K562 (cell line): ENCODE data around the gene VRK1. TPM values are rescaled to one million over a fixed set of nuclear protein-coding genes. Genes with fewer than 3 reads are reported as not detected.

Experiments
- CBFA2T2 ChIP-seq: fragments of 450-650 bp; conservative IDR thresholded peaks from 2 replicates; pipeline ENCODE4 v1.6.1; 2017; ENCODE audit warnings: mild to moderate bottlenecking
- CBX1 ChIP-seq: sonication (generic); IDR thresholded peaks from 2 replicates; pipeline ENCODE4 v1.6.1; 2016; ENCODE audit warnings: antibody characterized with exemption, low read depth, mild to moderate bottlenecking
- HCFC1 ChIP-seq: IDR thresholded peaks from 2 replicates; pipeline ENCODE4 v1.6.1; 2012; ENCODE audit warnings: low read depth, low read length, improper control_type of control experiment
- MCM7 ChIP-seq, 2 experiments: fragments of 450-650 bp; IDR thresholded peaks; 2 replicates each; pipeline ENCODE4 v1.6.1; 2016 to 2018
- NCOA1 ChIP-seq: fragments of 450-650 bp; IDR thresholded peaks from 2 replicates; pipeline ENCODE4 v1.6.1; 2016; ENCODE audit warnings: low read depth
- NELFE ChIP-seq: IDR thresholded peaks from 2 replicates; pipeline ENCODE4 v1.6.1; 2011; ENCODE audit warnings: mild to moderate bottlenecking; ENCODE audit not compliant: insufficient read depth, insufficient read length
- PTRF ChIP-seq: fragments of 450-650 bp; IDR thresholded peaks from 2 replicates; pipeline ENCODE4 v1.6.1; 2016; ENCODE audit warnings: mild to moderate bottlenecking, missing genetic modification characterization, missing compliant biosample characterization
- SREBF1 ChIP-seq: fragments of 150-350 bp; IDR thresholded peaks from 2 replicates; pipeline ENCODE4 v1.6.1; 2014; ENCODE audit warnings: antibody characterized with exemption, low read depth, low read length, borderline replicate concordance
- SRSF7 ChIP-seq: fragments of 200-400 bp; formaldehyde crosslinking; optimal IDR thresholded peaks from 2 replicates; pipeline ENCODE3; 2017; ENCODE audit warnings: mild to moderate bottlenecking, low read depth, low read length
- STAT5A ChIP-seq: IDR thresholded peaks from 2 replicates; pipeline ENCODE4 v1.6.1; 2012; ENCODE audit warnings: low read length, inconsistent platforms, borderline replicate concordance
- ZKSCAN1 ChIP-seq: fragments of 150-350 bp; IDR thresholded peaks from 2 replicates; pipeline ENCODE4 v1.6.1; 2016; ENCODE audit warnings: low read depth, low read length
- ZNF551 ChIP-seq: fragments of 250-450 bp; sonication (Bioruptor Pico); IDR thresholded peaks from 2 replicates; pipeline ENCODE4 v1.5.0; 2021; ENCODE audit warnings: mild to moderate bottlenecking, moderate library complexity
- ZNF76 ChIP-seq: fragments of 250-450 bp; sonication (Bioruptor Pico); IDR thresholded peaks from 2 replicates; pipeline ENCODE4 v1.4.0; 2020; ENCODE audit warnings: mild to moderate bottlenecking, moderate library complexity, borderline replicate concordance
- polyA plus RNA-seq, 8 experiments: library from polyadenylated mRNA; depleted of rRNA in 4 of 8; stranded (reverse) in 5 of 8; unstranded in 3 of 8; fragments of >200 nt; fragmentation: Nextera tagmentation in 2 of 8; fragmentation: Illumina TruSeq in 1 of 8; extraction: Ambion mirVana in 2 of 8; extraction: Trizol in 1 of 8; gene quantifications; 2 replicates each; pipeline versions ENCODE4 v1.2.1 to v1.2.3, GENCODE V29; 2011 to 2014; ENCODE audit warnings: inconsistent platforms in 1 of 8, missing spikeins in 1 of 8
- total RNA-seq, 7 experiments: library from RNA; depleted of rRNA in 6 of 7; stranded (reverse); fragments of >200 nt in 6 of 7; fragmentation: Illumina TruSeq in 2 of 7; extraction: Trizol in 2 of 7; gene quantifications; 2 replicates each; pipeline versions ENCODE4 v1.2.1 to v1.2.3, GENCODE V29; 2011 to 2021; ENCODE audit warnings: low replicate concordance in 1 of 7
- TF ChIP-seq, protein P1 (sequence below): fragments of 250-450 bp; sonication (Bioruptor Pico); IDR thresholded peaks from 2 replicates; pipeline ENCODE4 v1.9.0; 2021; ENCODE audit warnings: mild to moderate bottlenecking, inconsistent platforms
- TF ChIP-seq, protein P2 (sequence below): fragments of 450-650 bp; IDR thresholded peaks from 2 replicates; pipeline ENCODE4 v1.6.1; 2017; ENCODE audit warnings: antibody characterized with exemption, mild to moderate bottlenecking
- TF ChIP-seq, protein P3 (sequence below): fragments of 450-650 bp; formaldehyde crosslinking; IDR thresholded peaks from 2 replicates; pipeline ENCODE4 v1.4.0; 2020; ENCODE audit warnings: mild to moderate bottlenecking, mixed read lengths
- TF ChIP-seq, protein P4 (sequence below), 3 experiments: IDR thresholded peaks in 2 of 3; conservative IDR thresholded peaks in 1 of 3; 2 replicates each; pipeline ENCODE4 v1.5.1; 2011 to 2012; ENCODE audit warnings: low read length in 3 of 3, mild to moderate bottlenecking in 3 of 3, control low read depth in 2 of 3, improper control_type of control experiment in 1 of 3, inconsistent platforms in 1 of 3, low read depth in 1 of 3, mixed read lengths in 1 of 3, moderate library complexity in 1 of 3; ENCODE audit not compliant: insufficient read depth in 2 of 3
- TF ChIP-seq, protein P5 (sequence below): fragments of 250-450 bp; sonication (Bioruptor Pico); IDR thresholded peaks from 2 replicates; pipeline ENCODE4 v1.8.0; 2021; ENCODE audit warnings: mild to moderate bottlenecking, moderate library complexity

The VRK1 gene
- total and polyA plus RNA-seq, 9 of the 15 experiments (the other 6 are each of a cell fraction or from before 2014, with no cell fraction given): 83.6 to 177 (median 116) TPM

DNA sequence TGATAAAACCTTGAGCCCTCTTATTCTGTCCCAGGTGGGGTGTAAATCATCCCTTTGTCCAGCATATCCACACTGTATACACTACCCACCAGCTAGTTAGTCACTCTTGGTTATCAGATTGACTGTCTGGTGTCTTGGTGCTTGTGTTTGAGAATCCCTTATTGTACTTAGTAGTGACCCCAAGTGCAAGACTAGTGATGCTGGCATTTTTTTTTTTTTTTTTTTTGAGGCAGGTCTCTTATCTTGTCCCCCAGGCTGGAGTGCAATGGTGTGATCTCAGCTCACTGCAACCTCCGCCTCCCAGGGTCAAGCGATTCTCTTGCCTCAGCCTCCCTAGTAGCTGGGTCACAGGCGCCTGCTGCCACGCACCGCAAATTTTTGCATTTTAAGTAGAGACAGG is 5.8 kb downstream of the VRK1 start (continued):
- no peak for TF ChIP-seq PTRF (tag)
- TF ChIP-seq CBFA2T2: peak; percentile 96
- TF ChIP-seq, protein P1, sequence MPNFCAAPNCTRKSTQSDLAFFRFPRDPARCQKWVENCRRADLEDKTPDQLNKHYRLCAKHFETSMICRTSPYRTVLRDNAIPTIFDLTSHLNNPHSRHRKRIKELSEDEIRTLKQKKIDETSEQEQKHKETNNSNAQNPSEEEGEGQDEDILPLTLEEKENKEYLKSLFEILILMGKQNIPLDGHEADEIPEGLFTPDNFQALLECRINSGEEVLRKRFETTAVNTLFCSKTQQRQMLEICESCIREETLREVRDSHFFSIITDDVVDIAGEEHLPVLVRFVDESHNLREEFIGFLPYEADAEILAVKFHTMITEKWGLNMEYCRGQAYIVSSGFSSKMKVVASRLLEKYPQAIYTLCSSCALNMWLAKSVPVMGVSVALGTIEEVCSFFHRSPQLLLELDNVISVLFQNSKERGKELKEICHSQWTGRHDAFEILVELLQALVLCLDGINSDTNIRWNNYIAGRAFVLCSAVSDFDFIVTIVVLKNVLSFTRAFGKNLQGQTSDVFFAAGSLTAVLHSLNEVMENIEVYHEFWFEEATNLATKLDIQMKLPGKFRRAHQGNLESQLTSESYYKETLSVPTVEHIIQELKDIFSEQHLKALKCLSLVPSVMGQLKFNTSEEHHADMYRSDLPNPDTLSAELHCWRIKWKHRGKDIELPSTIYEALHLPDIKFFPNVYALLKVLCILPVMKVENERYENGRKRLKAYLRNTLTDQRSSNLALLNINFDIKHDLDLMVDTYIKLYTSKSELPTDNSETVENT (CRISPR knock-in tag): no peak
- no peak for TF ChIP-seq CBX1
- TF ChIP-seq, protein P2, sequence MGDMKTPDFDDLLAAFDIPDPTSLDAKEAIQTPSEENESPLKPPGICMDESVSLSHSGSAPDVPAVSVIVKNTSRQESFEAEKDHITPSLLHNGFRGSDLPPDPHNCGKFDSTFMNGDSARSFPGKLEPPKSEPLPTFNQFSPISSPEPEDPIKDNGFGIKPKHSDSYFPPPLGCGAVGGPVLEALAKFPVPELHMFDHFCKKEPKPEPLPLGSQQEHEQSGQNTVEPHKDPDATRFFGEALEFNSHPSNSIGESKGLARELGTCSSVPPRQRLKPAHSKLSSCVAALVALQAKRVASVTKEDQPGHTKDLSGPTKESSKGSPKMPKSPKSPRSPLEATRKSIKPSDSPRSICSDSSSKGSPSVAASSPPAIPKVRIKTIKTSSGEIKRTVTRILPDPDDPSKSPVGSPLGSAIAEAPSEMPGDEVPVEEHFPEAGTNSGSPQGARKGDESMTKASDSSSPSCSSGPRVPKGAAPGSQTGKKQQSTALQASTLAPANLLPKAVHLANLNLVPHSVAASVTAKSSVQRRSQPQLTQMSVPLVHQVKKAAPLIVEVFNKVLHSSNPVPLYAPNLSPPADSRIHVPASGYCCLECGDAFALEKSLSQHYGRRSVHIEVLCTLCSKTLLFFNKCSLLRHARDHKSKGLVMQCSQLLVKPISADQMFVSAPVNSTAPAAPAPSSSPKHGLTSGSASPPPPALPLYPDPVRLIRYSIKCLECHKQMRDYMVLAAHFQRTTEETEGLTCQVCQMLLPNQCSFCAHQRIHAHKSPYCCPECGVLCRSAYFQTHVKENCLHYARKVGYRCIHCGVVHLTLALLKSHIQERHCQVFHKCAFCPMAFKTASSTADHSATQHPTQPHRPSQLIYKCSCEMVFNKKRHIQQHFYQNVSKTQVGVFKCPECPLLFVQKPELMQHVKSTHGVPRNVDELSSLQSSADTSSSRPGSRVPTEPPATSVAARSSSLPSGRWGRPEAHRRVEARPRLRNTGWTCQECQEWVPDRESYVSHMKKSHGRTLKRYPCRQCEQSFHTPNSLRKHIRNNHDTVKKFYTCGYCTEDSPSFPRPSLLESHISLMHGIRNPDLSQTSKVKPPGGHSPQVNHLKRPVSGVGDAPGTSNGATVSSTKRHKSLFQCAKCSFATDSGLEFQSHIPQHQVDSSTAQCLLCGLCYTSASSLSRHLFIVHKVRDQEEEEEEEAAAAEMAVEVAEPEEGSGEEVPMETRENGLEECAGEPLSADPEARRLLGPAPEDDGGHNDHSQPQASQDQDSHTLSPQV: no peak
- TF ChIP-seq ZNF551 (CRISPR knock-in tag): no peak
- TF ChIP-seq HCFC1: no peak
- TF ChIP-seq, protein P3, sequence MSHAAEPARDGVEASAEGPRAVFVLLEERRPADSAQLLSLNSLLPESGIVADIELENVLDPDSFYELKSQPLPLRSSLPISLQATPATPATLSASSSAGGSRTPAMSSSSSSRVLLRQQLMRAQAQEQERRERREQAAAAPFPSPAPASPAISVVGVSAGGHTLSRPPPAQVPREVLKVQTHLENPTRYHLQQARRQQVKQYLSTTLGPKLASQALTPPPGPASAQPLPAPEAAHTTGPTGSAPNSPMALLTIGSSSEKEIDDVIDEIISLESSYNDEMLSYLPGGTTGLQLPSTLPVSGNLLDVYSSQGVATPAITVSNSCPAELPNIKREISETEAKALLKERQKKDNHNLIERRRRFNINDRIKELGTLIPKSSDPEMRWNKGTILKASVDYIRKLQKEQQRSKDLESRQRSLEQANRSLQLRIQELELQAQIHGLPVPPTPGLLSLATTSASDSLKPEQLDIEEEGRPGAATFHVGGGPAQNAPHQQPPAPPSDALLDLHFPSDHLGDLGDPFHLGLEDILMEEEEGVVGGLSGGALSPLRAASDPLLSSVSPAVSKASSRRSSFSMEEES (CRISPR knock-in tag): no peak
- TF ChIP-seq, protein P4, sequence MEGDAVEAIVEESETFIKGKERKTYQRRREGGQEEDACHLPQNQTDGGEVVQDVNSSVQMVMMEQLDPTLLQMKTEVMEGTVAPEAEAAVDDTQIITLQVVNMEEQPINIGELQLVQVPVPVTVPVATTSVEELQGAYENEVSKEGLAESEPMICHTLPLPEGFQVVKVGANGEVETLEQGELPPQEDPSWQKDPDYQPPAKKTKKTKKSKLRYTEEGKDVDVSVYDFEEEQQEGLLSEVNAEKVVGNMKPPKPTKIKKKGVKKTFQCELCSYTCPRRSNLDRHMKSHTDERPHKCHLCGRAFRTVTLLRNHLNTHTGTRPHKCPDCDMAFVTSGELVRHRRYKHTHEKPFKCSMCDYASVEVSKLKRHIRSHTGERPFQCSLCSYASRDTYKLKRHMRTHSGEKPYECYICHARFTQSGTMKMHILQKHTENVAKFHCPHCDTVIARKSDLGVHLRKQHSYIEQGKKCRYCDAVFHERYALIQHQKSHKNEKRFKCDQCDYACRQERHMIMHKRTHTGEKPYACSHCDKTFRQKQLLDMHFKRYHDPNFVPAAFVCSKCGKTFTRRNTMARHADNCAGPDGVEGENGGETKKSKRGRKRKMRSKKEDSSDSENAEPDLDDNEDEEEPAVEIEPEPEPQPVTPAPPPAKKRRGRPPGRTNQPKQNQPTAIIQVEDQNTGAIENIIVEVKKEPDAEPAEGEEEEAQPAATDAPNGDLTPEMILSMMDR (IDR thresholded peaks at IDR 0.05 in 2 of 3, conservative IDR thresholded peaks at IDR 0.05 in 1 of 3; ENCODE audit: insufficient read depth in 2 of 3, low read depth in 1 of 3, low read length in 3 of 3): no peak
- TF ChIP-seq, protein P5, sequence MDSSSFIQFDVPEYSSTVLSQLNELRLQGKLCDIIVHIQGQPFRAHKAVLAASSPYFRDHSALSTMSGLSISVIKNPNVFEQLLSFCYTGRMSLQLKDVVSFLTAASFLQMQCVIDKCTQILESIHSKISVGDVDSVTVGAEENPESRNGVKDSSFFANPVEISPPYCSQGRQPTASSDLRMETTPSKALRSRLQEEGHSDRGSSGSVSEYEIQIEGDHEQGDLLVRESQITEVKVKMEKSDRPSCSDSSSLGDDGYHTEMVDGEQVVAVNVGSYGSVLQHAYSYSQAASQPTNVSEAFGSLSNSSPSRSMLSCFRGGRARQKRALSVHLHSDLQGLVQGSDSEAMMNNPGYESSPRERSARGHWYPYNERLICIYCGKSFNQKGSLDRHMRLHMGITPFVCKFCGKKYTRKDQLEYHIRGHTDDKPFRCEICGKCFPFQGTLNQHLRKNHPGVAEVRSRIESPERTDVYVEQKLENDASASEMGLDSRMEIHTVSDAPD (CRISPR knock-in tag): no peak
- TF ChIP-seq MCM7 (IDR thresholded peaks at IDR 0.05): no peak
- TF ChIP-seq STAT5A: peak; percentile 62
- peak; percentile 41; the same call in 1 of the 2 replicates for TF ChIP-seq ZKSCAN1
- TF ChIP-seq ZNF76 (CRISPR knock-in tag): no peak
- no peak for TF ChIP-seq SREBF1
- TF ChIP-seq NCOA1: peak; percentile 69; the same call in 1 of the 2 replicates
- no peak for TF ChIP-seq NELFE
- TF ChIP-seq SRSF7: no peak
